ENCODE data around the gene VCAM1.

VCAM1 gene

GRCh38 chr1:100782473-100783039 lies 63.0 kb downstream of the VCAM1 start:
- no peak for DNase-seq

- DNase-seq, result no peak
Observed at GRCh38 chr1:100785470-100786052, 66.0 kb downstream of the VCAM1 start.

- no peak for DNase-seq
Observed at GRCh38 chr1:100786870-100787269, 67.3 kb downstream of the VCAM1 start.

Data from NCI-H2029 treated with DMSO at 0.1 percent for 48 hours (cell line).